Neutrophil (primary cell): ENCODE results near the gene INSIG1.

Source experiments
- H3K27ac ChIP-seq: fragments of 200-600 bp; sonication (generic); 2 replicates; pipeline ENCODE4 v1.5.1; 2016; ENCODE audit warnings: mild to moderate bottlenecking, moderate library complexity
- H3K27me3 ChIP-seq: fragments of 200-600 bp; sonication (generic); 2 replicates; pipeline ENCODE4 v1.6.0; 2016; ENCODE audit warnings: mild to moderate bottlenecking
- H3K36me3 ChIP-seq: fragments of 200-600 bp; sonication (generic); 2 replicates; pipeline ENCODE4 v1.5.1; 2017
- H3K4me1 ChIP-seq, 2 experiments: fragments of 200-600 bp in 1 of 2; sonication (generic) in 1 of 2; 1 replicate in 1 of 2; 2 replicates in 1 of 2; pipeline versions ENCODE4 v1.5.1 to v1.6.1; 2013 to 2016; ENCODE audit warnings: low read depth in 1 of 2, low read length in 1 of 2, mild to moderate bottlenecking in 1 of 2, moderate library complexity in 1 of 2; ENCODE audit not compliant: control insufficient read depth in 1 of 2, insufficient read depth in 1 of 2
- H3K4me3 ChIP-seq, 2 experiments: fragments of 200-600 bp in 1 of 2; sonication (generic) in 1 of 2; 1 replicate in 1 of 2; 2 replicates in 1 of 2; pipeline ENCODE4 v1.5.1; 2013 to 2016; ENCODE audit warnings: low read depth in 1 of 2, low read length in 1 of 2, mild to moderate bottlenecking in 1 of 2, moderate library complexity in 1 of 2
- H3K9me3 ChIP-seq: fragments of 200-600 bp; sonication (generic); 2 replicates; pipeline ENCODE4 v1.5.1; 2016
- CTCF ChIP-seq: fragments of 200-600 bp; sonication (generic); IDR thresholded peaks from 2 replicates; pipeline ENCODE4 v1.5.1; 2016; ENCODE audit warnings: antibody characterized with exemption

The INSIG1 gene

DNA sequence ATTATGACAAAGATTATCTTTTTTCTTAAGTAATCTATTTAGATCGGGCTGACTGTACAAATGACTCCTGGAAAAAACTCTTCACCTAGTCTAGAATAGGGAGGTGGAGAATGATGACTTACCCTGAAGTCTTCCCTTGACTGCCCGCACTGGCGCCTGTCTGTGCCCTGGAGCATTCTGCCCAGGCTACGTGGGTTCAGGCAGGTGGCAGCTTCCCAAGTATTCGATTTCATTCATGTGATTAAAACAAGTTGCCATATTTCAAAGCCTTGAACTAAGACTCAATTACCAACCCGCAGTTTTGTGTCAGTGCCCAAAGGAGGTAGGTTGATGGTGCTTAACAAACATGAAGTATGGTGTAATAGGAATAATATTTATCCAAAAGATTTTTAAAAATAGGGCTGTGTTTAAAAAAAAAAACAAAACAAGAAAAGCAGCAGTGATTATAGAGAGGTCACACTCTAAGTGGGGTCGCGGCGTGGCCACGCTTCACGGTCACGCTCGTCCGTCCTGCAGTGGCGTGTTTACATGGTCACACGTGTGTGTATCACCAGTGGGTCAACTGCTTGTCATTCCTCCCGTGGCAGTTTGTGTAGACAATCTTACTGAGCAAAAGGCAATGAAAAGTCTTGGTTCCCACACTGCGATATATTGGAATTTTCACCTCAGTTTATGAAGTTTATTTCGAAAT is 10.8 kb downstream of the INSIG1 start:
- no peak overlapping the region for H3K4me3 ChIP-seq
- no peaks in the 10 kb centered on the region for H3K27me3 ChIP-seq
- peaks cover 11 to 18% of the 10 kb centered on the region in 2 experiments for H3K4me1 ChIP-seq
- H3K9me3 ChIP-seq = no peaks in the 10 kb centered on the region
- H3K36me3 ChIP-seq = peaks cover 25% of the 10 kb centered on the region
- TF ChIP-seq CTCF = no peak
- H3K27ac ChIP-seq = no peak overlapping the region

GRCh38 chr7:155309021-155309338 is 11.3 kb downstream of the INSIG1 start:
- no peaks in the 10 kb centered on the region for H3K27me3 ChIP-seq
- H3K27ac ChIP-seq = no peak overlapping the region
- H3K36me3 ChIP-seq = peaks cover 24% of the 10 kb centered on the region
- H3K4me1 ChIP-seq = peaks cover 11 to 18% of the 10 kb centered on the region in 2 experiments
- H3K4me3 ChIP-seq = no peak overlapping the region
- no peak for TF ChIP-seq CTCF
- no peaks in the 10 kb centered on the region for H3K9me3 ChIP-seq

DNA sequence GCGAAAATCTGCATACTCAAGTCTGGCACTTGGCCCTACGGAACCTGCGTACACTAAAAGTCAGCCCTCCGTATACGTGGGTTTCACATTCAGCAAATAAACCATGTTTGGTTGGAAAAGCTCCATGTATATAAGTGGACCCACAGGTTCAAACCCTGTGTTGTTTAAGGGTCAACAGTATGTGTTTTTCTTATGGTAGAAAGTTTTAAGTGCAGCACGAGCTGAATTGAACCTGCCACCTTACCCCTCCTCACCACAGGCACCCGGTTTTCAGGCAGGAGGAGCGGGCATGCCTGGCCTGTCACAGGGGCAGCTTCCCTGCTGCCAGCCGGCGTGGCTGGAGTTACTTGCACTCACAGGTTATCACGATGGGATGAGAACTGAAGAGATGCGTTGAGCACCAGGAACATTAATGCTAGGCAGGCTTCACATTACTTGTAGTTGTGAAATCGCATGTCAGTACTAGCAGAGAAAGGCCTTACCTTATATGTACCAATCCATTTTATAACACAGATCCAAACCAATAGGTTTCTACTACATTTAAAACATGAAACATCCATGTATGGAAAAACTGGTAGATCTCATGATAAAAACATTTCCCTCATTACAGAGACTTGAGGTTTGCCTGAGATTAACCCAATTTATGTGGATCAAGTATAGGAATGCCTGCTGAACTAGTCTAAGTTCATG is 12.9 kb downstream of the INSIG1 start:
- TF ChIP-seq CTCF = no peak
- no peak overlapping the region for H3K27ac ChIP-seq
- H3K4me1 ChIP-seq = peaks cover 11 to 18% of the 10 kb centered on the region in 2 experiments
- H3K27me3 ChIP-seq = no peaks in the 10 kb centered on the region
- H3K36me3 ChIP-seq = peaks cover 18% of the 10 kb centered on the region
- H3K4me3 ChIP-seq = no peak overlapping the region
- no peaks in the 10 kb centered on the region for H3K9me3 ChIP-seq

DNA sequence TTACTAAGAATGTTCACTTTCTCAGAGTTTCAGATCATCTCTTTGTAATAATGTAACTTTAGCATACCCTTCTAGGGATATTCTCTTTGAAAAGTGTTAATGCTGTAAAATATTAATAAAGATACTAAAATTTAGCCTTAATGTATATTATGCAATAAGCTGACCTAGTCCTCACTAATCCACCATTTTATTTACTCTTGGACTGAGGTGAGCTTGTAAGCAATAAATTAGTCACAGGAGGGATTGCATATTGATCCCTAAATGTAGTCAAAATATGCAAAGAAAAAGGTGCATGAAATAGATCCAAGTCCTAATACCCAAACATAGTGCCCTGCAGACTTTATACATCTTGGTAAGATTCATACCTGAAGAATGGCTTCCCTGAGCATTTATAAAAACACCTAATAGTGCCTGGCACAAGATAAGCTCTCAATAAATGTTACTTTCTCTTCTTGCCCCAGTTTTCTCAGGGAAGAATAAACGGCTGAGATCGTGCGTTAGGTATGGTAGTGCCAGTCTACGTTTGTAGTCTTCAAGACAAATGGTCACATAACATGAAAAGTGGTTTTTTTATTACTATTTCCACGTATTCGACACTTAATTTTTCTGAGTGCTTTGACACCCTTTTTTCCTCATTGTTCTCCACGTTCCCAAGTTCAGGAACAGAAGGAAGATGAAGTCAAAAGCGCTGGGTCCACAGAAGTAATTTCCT is 14.3 kb downstream of the INSIG1 start:
- H3K4me1 ChIP-seq = peaks cover 3 to 6% of the 10 kb centered on the region in 2 experiments
- no peaks in the 10 kb centered on the region for H3K27me3 ChIP-seq
- peaks cover 18% of the 10 kb centered on the region for H3K36me3 ChIP-seq
- no peak for TF ChIP-seq CTCF
- H3K9me3 ChIP-seq = no peaks in the 10 kb centered on the region
- H3K4me3 ChIP-seq = no peak overlapping the region
- no peak overlapping the region for H3K27ac ChIP-seq

DNA sequence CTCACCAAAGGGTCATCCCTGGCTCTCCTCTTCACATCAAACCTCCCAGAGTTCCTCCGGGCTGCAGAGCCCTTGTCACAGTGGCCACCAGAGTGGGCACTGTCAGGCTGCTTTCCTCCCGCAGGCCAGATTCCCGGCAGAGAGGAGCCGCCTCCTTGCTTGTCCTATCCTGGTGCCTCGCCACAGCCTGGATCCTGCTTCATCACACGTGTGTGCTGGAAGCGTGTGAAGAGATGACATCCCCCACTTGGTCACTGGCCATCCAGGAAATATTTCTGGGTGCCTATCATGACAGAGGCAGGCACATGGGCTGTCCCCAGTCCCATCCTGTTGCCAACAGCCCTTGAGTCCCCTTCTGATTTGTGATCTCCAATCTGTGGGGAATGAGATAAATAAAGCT is 15.0 kb downstream of the INSIG1 start:
- no peak for TF ChIP-seq CTCF
- Histone ChIP-seq H3K36me3 (peaks cover 18% of the 10 kb centered on the region), H3K27me3 (no peaks in the 10 kb centered on the region), H3K27ac (no peak overlapping the region), H3K4me1 (no peaks in the 10 kb centered on the region), H3K4me3 (no peak overlapping the region), H3K9me3 (no peaks in the 10 kb centered on the region)
